ENCODE data around the gene SCUBE3.
A peak's percentile ranks its signal among the peaks of the same experiment; 100 is the strongest.

Gene SCUBE3

DNA sequence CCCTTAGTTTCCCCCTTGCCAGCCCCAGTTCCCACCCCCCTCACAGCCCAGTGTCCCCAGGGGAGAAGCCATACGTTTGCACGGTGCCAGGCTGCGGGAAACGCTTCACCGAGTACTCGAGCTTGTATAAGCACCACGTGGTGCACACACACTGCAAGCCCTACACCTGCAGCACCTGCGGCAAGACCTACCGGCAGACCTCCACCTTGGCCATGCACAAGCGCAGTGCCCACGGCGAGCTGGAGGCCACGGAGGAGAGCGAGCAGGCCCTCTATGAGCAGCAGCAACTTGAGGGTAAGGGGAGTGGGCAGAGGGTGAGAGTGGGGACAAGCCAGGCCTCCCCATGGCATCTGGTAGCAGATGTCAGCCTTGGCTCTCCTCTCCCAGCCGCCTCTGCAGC, 78.7 kb downstream of the SCUBE3 start:
- no peak for TF ChIP-seq CTCF (conservative IDR thresholded peaks at IDR 0.05; ENCODE audit: control insufficient read depth, insufficient read depth, low read depth, low read length)
- no peak overlapping the region for H3K4me3 ChIP-seq (ENCODE audit: control insufficient read depth, low read depth, low read length)
- DNase-seq (ENCODE audit: low read depth) = no peak

- DNase-seq (ENCODE audit: low read depth) = no peak
- no peak for TF ChIP-seq CTCF (conservative IDR thresholded peaks at IDR 0.05; ENCODE audit: control insufficient read depth, insufficient read depth, low read depth, low read length)
Observed at GRCh38 chr6:35293681-35294080, 79.9 kb downstream of the SCUBE3 start.

GRCh38 chr6:35294308-35294945, 80.7 kb downstream of the SCUBE3 start:
- peak; percentile 28 for DNase-seq (ENCODE audit: low read depth)
- peak; percentile 70 for TF ChIP-seq CTCF (conservative IDR thresholded peaks at IDR 0.05; ENCODE audit: control insufficient read depth, insufficient read depth, low read depth, low read length)
- H3K4me3 ChIP-seq (ENCODE audit: control insufficient read depth, low read depth, low read length) = no peak overlapping the region

More at GRCh38 chr6:35293681-35294080, 79.9 kb downstream of the SCUBE3 start:
- no peak overlapping the region for H3K4me3 ChIP-seq (ENCODE audit: control insufficient read depth, low read depth, low read length)

GRCh38 chr6:35295036-35295435, 81.3 kb downstream of the SCUBE3 start:
- TF ChIP-seq CTCF (conservative IDR thresholded peaks at IDR 0.05; ENCODE audit: control insufficient read depth, insufficient read depth, low read depth, low read length) = no peak

DNA sequence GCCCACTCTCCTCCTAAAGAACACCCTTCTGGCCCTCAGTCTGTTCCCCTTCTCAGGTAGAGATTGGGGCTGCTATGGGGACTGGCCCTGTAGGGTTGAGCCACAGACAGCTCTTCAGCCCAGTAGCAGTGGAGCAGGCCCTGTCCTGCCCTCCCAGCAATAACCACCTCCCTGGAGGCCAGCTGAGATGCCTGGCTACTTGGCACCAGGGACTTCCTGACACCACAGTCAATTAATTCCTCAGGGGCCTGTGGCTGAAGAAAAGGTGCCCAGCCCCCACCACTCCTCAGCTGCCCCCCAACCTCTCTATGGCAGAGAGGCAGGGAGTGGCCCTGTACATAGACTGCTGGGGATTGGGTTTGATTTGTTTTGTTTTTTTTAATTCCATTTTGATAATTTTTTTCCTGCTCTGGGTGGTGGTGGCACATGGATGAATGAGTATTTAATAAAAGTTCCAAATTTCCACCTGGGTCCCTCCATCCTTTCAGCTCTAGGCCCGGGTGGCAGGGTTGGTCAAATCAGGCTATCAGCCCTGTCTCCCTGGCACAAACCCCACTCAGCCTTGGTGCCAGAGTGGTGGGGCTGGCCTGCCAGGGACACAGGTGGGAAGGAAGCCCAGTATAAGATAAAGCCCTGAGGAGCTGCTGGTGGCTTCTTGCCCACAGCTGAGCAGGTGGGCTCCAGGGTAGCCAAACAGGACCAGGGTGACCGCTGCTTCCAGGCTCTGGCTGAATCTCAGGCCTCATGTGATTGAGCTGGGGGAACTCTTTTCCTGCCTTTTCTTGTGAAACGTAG, 82.0 kb downstream of the SCUBE3 start:
- no peak overlapping the region for H3K4me3 ChIP-seq (ENCODE audit: control insufficient read depth, low read depth, low read length)
- DNase-seq (ENCODE audit: low read depth) = no peak
- no peak for TF ChIP-seq CTCF (conservative IDR thresholded peaks at IDR 0.05; ENCODE audit: control insufficient read depth, insufficient read depth, low read depth, low read length)

More at GRCh38 chr6:35295036-35295435, 81.3 kb downstream of the SCUBE3 start:
- H3K4me3 ChIP-seq (ENCODE audit: control insufficient read depth, low read depth, low read length) = no peak overlapping the region
- DNase-seq (ENCODE audit: low read depth) = no peak

DNA sequence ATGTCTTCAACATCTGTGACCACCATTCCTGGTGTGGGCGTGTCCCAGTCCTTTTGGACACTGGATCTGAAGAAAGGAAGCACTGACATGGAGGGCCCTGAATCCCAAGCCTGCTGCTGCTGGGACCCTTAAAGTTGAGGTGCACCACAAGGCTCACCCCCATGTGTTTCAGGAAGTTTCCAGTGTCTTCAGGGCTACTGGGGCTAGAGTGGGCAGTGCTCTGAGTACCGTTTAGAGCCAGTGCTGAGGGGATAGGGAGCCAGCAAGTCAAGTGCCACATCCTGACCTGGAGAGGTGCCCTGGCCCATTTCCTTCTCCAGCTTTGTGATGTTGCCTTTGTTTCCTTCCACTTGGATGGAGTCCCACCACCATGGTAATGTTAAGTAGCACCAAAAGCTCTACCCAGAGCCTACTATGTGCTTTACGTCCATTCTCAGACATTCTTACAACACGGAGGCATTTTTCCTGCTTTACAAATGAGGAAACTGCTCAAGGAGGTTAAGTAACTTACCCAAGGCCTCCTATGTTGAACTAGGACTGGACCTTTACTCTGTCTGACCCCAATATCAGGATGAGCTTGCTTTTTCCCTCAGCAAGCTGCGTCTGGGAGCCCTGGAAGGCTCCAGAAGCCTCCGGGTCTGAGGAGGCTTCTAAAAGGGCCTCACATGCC, 83.3 kb downstream of the SCUBE3 start:
- no peak for DNase-seq (ENCODE audit: low read depth)
- TF ChIP-seq CTCF (conservative IDR thresholded peaks at IDR 0.05; ENCODE audit: control insufficient read depth, insufficient read depth, low read depth, low read length) = no peak
- H3K4me3 ChIP-seq (ENCODE audit: control insufficient read depth, low read depth, low read length) = no peak overlapping the region
